Posterior cingulate gyrus (tissue), 11 donors: Measurements from ENCODE around the gene DYRK1A.
A peak's percentile ranks its signal among the peaks of the same experiment; 100 is the strongest.

Experiments
- DNase-seq, 10 donors: peaks; one replicate each; pipeline versions ENCODE4 v3.0.0 to v3.0.0-alpha.2; 2020 to 2021; ENCODE audit warnings: mixed read lengths in 3 of 10
- intact Hi-C: fragments of 100-400 bp; cut with DNase I; formaldehyde crosslinking; loops from one replicate; pipeline ENCODE4 v1.15.1; 2023

DYRK1A gene

GRCh38 chr21:37414292-37415253 is 48.0 kb downstream of the DYRK1A start:
- intact Hi-C loops: no loop called here
- no peak for DNase-seq

- no peak for DNase-seq
- intact Hi-C loops: no loop called here
These were observed 49.4 kb downstream of the DYRK1A start for GRCh38 chr21:37415939-37416338.

- intact Hi-C loops: no loop called here
- no peak for DNase-seq
These were observed 50.3 kb downstream of the DYRK1A start for GRCh38 chr21:37416914-37417313.

- no peak for DNase-seq
- intact Hi-C loops: no loop called here
These were observed 52.8 kb downstream of the DYRK1A start for GRCh38 chr21:37419228-37419906.

GRCh38 chr21:37421306-37421705 is 54.7 kb downstream of the DYRK1A start:
- no peak for DNase-seq
- intact Hi-C loops: no loop called here

- intact Hi-C loops: no loop called here
- no peak for DNase-seq
These were observed 55.8 kb downstream of the DYRK1A start for GRCh38 chr21:37422382-37422781.

GRCh38 chr21:37423103-37423502 is 56.5 kb downstream of the DYRK1A start:
- intact Hi-C loops: no loop called here
- DNase-seq: no peak

GRCh38 chr21:37424396-37424795 is 57.8 kb downstream of the DYRK1A start:
- no peak for DNase-seq
- intact Hi-C loops: no loop called here

- DNase-seq: no peak
- intact Hi-C loops: no loop called here
These were observed 58.4 kb downstream of the DYRK1A start for GRCh38 chr21:37425001-37425400.

GRCh38 chr21:37425684-37426083 is 59.1 kb downstream of the DYRK1A start:
- intact Hi-C loops: no loop called here
- no peak for DNase-seq

- DNase-seq: no peak
- intact Hi-C loops: no loop called here
These were observed 60.6 kb downstream of the DYRK1A start for GRCh38 chr21:37427221-37427620.

- intact Hi-C loops: no loop called here
- no peak for DNase-seq
These were observed 62.8 kb downstream of the DYRK1A start for GRCh38 chr21:37429356-37429755.

- intact Hi-C loops: no loop called here
- no peak for DNase-seq
These were observed 63.7 kb downstream of the DYRK1A start for GRCh38 chr21:37430184-37430821.

GRCh38 chr21:37431243-37431642 is 64.7 kb downstream of the DYRK1A start:
- intact Hi-C loops: no loop called here
- no peak for DNase-seq

- intact Hi-C loops: no loop called here
- DNase-seq: no peak
These were observed 66.3 kb downstream of the DYRK1A start for GRCh38 chr21:37432710-37433455.

- DNase-seq: no peak
- intact Hi-C loops: no loop called here
These were observed 66.9 kb downstream of the DYRK1A start for GRCh38 chr21:37433456-37433840.

GRCh38 chr21:37435120-37435519 is 68.5 kb downstream of the DYRK1A start:
- peak in 7 of 10 donors; percentile 28 to 94 (median 45) for DNase-seq
- intact Hi-C loops: loop anchor here (2.0 kb wide), 1 partner anchor 14 kb away; no protein-coding TSS in a partner anchor

GRCh38 chr21:37435711-37436110 is 69.1 kb downstream of the DYRK1A start:
- intact Hi-C loops: loop anchor here (2.0 kb wide), 1 partner anchor 13 kb away; no protein-coding TSS in a partner anchor

GRCh38 chr21:37436174-37436573 is 69.6 kb downstream of the DYRK1A start:
- no peak for DNase-seq
- intact Hi-C loops: no loop called here

More at GRCh38 chr21:37435711-37436110, 69.1 kb downstream of the DYRK1A start:
- DNase-seq: no peak

- intact Hi-C loops: no loop called here
- DNase-seq: no peak
These were observed 71.0 kb downstream of the DYRK1A start for GRCh38 chr21:37437376-37438080.
